ENCODE results near the gene HLCS. TPM values are rescaled to one million over a fixed set of nuclear protein-coding genes. Genes with fewer than 3 reads are reported as not detected.

HLCS gene
- polyA plus RNA-seq, 5 donors = 13.1 to 20.3 (median 15.9) TPM

DNA sequence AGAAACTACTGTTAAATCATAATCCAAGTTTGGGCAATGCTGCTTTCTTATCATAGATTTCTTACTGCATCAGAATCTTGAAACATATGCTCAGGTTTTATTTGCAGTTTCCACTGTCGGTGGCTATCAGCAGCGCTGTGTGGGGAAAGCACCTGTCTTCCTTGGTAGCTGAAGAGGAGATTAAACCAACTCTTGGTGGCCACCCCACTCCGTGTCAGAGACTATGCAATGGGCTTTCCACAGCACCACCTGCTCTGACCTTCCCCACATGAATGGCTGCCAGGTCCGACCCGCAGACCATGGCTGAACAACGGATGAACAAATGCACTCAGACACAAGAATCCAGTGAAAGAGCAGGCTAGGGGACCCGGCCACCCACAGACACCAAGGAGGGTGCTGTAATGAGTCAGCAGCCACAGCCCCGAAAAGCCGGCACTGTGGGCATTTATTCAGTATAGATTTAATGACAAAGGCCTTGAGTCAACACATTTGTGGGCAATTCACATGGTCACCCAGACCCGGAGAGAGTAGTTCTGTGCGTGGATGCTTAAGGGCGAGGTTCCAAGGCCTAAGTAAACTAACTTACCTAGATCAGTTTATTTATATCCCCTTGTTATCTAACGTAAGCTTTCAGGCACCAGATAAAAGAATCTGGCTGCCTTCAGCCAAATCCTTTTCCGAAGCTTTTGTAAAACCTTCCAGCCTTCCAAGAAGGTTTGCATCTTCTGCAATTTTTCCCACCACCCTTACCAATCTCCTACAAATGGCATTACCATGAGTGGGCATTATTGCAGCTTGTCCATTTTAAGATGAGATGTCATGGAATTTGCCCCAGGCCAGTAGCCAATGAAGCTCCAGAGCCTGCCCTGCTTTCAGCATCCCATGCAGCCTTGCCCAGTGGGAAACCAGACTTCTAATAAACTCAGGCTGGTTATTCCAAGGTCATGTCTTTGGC lies 82.7 kb downstream of the HLCS start:
- no peak for DNase-seq

DNA sequence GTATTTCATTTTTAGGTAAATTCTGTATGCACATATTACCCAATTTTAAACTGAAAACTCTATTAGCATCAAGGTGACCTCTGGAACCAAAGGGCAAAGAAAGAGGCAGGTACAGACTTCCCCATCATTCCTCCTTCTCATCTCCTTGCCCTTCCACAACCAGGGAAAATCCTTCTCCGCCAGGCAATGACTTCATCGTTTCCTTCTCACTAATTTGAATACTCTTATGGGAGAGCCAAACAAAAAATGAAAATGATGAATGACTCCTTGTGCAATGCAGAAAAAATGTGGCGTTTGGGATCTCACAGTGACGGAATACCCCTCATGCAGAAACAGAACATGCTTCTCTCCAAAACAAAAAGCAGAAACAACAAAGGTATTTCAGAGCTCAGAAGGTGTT lies 83.7 kb downstream of the HLCS start:
- no peak for DNase-seq

DNA sequence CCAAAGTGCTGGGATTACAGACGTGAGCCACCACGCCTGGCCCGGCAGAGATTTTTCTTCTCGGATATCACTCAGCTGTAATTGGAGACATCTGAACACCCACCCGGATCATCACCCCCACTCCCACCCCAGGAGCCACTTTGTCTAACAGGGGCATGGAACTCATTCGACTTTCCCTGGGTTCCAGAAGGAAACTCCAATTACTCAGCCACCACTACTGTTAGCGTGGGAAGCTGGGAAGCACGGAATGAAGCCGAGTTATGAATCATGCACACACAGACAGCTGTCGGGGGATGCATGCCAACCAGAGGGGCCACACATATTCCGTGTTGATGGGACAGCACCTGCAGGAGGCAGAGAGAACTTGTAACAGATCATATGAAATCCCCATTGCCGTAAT lies 85.2 kb downstream of the HLCS start:
- DNase-seq = no peak

DNA sequence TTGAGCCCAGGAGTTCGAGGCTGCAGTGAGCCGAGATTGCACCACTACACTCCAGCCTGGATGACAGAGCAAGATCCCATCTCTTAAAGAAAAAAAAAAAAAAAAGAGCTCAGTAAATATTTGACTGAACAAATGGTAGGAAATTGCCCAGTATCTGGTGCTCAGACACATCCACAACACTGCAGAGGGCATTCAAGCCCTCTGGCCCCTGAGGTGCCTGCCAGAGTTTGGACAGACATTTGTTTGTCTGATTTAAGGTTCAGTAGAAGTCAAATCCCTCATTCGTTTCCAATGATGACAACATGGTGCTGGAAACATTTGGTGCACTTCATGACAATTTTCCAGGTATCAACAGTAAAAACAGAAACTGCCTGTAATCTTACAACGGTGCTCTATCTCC lies 86.6 kb downstream of the HLCS start:
- DNase-seq = no peak

DNA sequence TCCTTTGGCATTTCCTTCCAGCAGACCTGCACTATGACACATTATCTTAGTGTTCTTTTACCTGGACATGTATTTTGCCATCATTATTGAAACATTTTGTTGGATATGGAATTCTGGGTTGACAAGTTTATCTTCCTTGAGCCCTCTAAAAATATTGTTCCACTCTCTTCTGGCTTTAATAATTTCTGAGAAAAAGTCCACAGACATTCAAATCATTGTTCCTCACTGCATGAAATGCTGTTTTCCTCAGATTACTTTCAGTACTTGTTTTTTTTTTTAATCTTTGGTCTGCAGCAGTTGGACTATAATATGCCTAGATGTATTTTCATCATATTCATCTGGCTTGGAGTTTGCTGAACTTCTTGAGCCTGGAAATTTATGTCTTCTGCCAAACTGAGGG lies 88.7 kb downstream of the HLCS start:
- no peak for DNase-seq

- DNase-seq = no peak
Measured at GRCh38 chr21:36874665-36875064, 91.8 kb downstream of the HLCS start.

- DNase-seq = no peak
Measured at GRCh38 chr21:36873513-36873912, 93.0 kb downstream of the HLCS start.

DNA sequence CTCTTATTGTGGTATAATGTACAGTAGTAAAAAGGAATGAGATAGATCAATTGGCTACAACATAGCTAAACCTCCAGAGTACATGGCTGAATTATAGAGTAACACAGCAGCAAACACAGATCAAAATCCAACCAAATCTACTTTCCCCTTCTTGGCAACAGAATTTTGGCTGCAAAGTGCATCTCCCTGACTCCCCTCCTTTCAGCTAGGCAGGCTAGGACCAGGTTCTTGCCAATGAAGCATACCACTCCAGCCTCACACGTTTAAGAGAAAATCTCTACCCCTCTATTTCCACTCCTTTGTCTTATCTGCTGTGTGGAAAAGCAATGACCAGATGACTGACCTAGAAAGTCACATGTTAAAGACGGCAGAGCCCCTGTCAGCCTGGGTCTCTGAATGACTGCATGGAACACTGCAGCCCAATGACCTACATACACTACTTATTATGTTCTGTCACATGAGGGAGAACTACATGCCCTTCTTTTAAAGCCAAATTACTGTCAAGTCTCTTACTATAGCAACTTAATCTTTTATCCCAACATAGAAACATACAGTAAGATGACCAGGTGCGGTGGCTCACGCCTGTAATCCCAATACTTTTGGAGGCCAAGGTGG lies 99.1 kb downstream of the HLCS start:
- DNase-seq = no peak

- DNase-seq = no peak
Measured at GRCh38 chr21:36866419-36866818, 100.0 kb downstream of the HLCS start.

- DNase-seq = no peak
Measured at GRCh38 chr21:36864974-36865373, 101.5 kb downstream of the HLCS start.

GRCh38 chr21:36863260-36863659 lies 103.2 kb downstream of the HLCS start:
- DNase-seq = no peak

GRCh38 chr21:36861595-36862323 lies 104.7 kb downstream of the HLCS start:
- no peak for DNase-seq

DNA sequence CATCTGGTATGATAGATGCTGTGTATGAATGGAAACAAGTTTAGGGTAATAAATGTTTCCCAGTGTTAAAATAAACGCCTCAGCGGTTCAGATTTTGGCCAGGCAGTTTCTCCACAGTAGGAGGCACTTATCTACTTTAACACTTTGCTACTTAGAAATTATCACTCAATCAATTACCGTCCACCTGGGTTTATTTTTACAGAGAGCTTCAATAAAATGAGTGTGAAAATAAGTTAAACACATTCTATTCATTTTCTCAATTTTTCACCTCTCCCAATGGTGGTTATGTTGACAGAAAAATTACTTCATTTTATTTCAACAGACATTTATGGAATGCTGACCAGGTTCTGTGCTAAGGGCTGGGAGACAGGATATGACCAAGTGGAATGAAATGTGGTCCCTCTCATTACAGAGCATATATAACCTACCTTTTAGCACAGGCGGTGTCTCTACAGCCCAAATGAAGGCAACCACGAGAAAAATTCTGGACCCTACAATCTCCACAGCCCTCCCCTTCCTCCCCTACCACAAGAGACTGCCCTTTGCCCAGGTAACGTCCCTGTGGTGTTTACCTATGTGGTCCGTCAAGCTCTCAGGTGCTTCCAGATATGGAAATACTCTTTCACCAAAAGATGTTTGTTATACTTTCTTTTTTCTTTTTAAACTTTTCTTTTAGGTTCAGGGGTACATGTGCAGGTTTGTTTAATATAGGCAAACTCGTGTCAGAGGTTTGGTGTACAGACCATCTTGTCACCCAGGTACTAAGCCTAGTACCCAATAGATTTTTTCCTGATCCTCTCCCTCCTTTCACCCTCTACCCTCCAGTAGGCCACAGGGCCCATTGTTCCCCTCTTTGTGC lies 105.5 kb downstream of the HLCS start:
- DNase-seq = no peak

DNA sequence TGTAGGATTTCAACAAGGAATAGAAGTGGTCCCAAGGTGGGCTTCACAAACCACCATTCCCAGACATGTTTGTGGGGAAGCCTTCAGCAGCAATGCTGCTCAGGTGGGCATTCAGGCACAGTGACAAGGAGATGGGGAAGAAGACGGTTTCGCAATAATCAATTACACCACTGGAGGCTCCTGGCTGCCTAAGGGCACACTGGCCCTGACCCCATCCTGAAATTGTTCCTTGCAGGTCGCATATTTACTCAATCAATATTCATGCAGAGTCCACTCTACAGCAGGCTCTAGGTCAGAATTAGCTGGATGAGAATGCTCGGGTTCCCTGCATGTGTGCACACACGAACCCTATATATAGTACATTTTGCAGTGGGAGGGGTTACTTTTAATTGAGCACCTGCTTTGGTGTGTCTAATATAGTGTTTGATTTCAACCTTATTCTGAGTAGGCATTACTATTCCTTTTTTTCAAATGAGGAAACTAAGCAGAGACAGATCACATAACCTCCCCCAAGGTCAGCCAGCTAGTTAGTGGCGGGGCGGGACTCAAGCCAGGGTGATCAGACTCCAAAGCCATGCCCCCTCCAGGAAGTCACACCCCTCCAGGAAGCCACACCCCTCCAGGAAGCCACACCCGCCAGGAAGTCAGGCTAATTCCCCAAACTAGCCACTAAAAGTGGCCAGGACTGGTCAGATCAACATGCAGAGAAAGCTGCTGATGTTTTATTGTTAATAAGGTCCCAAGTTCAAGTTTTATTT lies 106.5 kb downstream of the HLCS start:
- no peak for DNase-seq

DNA sequence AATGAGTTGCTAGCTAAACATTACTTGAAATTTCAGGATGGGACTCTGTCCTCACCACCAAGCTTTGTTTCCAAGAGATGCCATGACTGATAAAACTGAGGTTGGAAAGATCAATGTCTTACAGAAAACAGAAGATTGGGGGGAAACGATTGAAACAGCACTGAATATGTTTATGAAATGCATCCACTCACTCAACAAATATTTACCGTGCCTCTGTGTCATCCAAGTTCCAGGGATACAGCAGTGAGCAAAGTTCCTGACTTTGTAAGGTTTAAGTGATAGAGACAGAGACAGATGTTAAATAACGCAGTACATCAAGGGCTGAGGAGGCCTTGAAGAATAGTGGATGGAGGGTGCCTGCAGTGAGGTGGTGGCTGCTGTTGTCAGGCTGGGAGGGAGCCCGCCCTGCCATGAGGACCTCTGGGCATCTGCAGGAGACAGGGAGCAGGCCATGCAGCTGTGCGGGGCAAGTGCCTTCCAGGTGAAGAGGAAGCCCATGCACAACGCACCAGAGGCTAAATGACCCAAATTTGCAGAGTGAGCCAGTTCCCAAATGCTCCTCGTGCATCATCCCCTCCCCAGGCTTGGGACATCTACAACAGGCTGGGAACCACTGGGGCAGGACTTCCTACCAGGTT lies 108.0 kb downstream of the HLCS start:
- DNase-seq = no peak

DNA sequence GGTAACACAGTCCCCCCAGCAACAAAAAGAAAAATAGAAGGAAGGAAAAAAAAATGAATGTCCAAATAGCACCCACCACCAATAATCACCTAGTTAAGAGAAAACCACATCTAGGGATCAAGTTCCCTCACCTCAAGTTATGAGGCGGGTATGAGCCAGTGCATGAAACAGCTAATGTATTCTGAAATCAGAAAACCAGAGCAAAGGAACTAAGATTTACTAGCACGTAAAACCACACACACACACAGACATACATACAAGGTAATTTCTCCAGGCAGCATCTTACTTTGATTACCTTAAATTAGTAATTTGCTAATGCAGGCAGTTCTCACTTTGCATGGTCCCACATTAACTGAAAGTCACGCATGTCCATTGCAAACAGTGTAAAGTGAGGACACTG lies 109.8 kb downstream of the HLCS start:
- DNase-seq = no peak

DNA sequence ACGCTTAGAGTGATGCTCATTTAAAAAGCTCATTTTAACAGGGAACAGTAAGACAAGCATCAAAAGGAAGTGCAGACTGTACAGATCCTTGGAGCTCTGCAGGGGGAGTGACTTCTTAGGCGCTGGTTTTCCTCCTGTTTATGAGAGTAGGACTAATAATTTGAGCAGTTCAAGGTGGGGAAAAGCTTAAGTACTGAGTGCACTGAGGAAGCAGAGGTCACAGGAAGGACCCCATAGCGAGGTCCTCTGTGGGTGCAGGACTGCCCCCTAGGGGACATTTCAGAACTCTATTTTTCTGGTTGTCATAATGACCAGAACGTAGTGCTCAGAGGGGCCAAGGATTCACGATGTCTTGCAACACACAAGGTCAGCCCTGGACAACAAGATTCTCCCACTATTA lies 112.1 kb downstream of the HLCS start:
- no peak for DNase-seq

DNA sequence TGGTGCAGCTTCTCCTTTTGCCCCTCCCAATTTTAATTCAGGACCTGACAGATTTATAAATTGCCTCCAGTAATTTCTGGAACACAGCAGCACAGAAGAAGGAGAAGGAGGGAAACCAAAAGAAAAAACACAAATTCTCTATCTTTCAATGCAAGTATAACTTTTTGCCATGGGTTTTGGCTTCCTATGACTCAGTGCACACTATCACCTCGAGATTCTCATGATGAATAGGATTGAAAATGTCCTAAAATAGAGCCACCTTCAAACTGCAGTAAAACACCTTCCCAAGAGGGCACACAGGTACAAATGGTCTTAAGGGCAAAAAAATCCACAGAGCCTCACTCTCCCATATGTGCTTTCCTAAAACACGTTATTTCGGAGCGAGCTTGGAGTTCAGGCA lies 113.6 kb downstream of the HLCS start:
- no peak for DNase-seq

DNA sequence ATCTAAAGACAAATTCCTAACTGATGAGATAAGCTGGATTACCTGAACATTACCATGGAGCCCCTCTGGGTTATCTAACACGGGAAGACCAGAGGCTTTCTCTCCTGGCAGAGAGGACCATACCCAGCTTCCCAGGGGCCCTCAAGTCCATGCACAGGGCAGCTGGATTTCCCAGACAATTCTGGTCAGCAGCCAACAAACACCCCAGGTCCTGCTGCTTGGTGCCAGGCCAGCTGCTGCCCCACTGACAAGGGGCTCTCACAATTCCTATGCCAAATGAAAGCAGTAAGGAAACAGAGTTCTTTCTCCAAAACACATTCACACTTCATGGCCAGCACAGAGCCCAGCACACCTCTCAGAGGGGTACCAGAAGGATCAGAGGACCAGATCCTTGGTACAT lies 114.2 kb downstream of the HLCS start:
- no peak for DNase-seq

- DNase-seq = no peak
Measured at GRCh38 chr21:36851121-36851520, 115.3 kb downstream of the HLCS start.
